Measurements from ENCODE around the gene BBS9. TPM values are rescaled to one million over a fixed set of nuclear protein-coding genes. Genes with fewer than 3 reads are reported as not detected.

BBS9 gene
- total and polyA plus RNA-seq, 9 of the 15 experiments (the other 6 are each of a cell fraction or from before 2014, with no cell fraction given): 0.77 to 3.3 (median 2.4) TPM

GRCh38 chr7:33458581-33458980 lies 329.2 kb downstream of the BBS9 start:
- in situ Hi-C loops (cut with MboI): no loop called here
- DNase-seq (ENCODE audit: extremely low read depth in 1 of 4, low spot score in 3 of 4) (no peak), ATAC-seq (no peak), FAIRE-seq (no peak)
- Histone ChIP-seq H3K4me3 (no peak overlapping the region), H3K9ac (ENCODE audit: insufficient read depth in 1 of 2, low read depth in 2 of 2, low read length in 2 of 2) (no peak overlapping the region), H3K4me2 (ENCODE audit: insufficient read depth, low read length) (no peak overlapping the region), H3K36me3 (ENCODE audit: control insufficient read depth, insufficient read depth, low read length) (no peaks in the 10 kb centered on the region), H3K9me1 (ENCODE audit: control insufficient read depth, insufficient read depth, low read length) (no peaks in the 10 kb centered on the region), H4K20me1 (replicated peaks; ENCODE audit: control insufficient read depth, insufficient read depth, low read length) (no peaks in the 10 kb centered on the region), H3K9me3 (replicated peaks; ENCODE audit: control insufficient read depth, insufficient read depth, low read depth, low read length) (no peaks in the 10 kb centered on the region; the same call in 1 of the 2 replicates), H3K79me2 (ENCODE audit: control insufficient read depth, insufficient read depth, low read length) (no peaks in the 10 kb centered on the region), H3K27ac (ENCODE audit: extremely low read depth, low read depth, low read length) (no peak overlapping the region), H2AFZ (ENCODE audit: low read depth, low read length) (no peak overlapping the region), H3K27me3 (ENCODE audit: control insufficient read depth in 2 of 2, insufficient read depth in 2 of 2, low read length in 2 of 2) (no peaks in the 10 kb centered on the region), H3K4me1 (replicated peaks in 1 of 2; ENCODE audit: control insufficient read depth in 2 of 2, insufficient read depth in 2 of 2, low read length in 2 of 2) (no peaks in the 10 kb centered on the region)
- BruUV-seq (replicated peaks): no TSS peak
- ChIA-PET CTCF (ENCODE audit: low intra/inter-chr PET ratio) (no interaction called here), POLR2A (no interaction called here)
- intact Hi-C loops (cut with micrococcal nuclease): no loop called here
- WGBS (ENCODE audit: insufficient coverage, low coverage, missing lambda C conversion rate): 0% methylated on average over 1 of the region's 1 CpG
- TF ChIP-seq ZNF584 (CRISPR knock-in tag; IDR thresholded peaks at IDR 0.05; ENCODE audit: low read depth) (no peak), ETS1 (conservative IDR thresholded peaks at IDR 0.05; ENCODE audit: control insufficient read depth, low read depth, low read length) (no peak), ZFX (CRISPR knock-in tag; IDR thresholded peaks at IDR 0.05) (no peak), RREB1 (CRISPR knock-in tag; IDR thresholded peaks at IDR 0.05) (no peak), ID3 (CRISPR knock-in tag; IDR thresholded peaks at IDR 0.05) (no peak), ID3 (tag; IDR thresholded peaks at IDR 0.05) (no peak)

All from K562 (cell line).